ENCODE results near the gene XAB2.
"Not testable (repeated sequence)": the region's sequence is repeated elsewhere in the genome, so short reads cannot be mapped to it uniquely, and the experiment has no call there.

Gene XAB2

GRCh38 chr19:7648265-7649014 lies 19.1 kb upstream of the XAB2 start:
- DNase-seq: no peak

GRCh38 chr19:7647156-7647555 lies 17.8 kb upstream of the XAB2 start:
- no peak for DNase-seq

GRCh38 chr19:7646426-7646700 lies 17.0 kb upstream of the XAB2 start:
- DNase-seq: no peak

- DNase-seq: no peak
Measured at GRCh38 chr19:7645656-7646425, 16.5 kb upstream of the XAB2 start.

GRCh38 chr19:7645163-7645562 lies 15.8 kb upstream of the XAB2 start:
- peak in 1 of 14 donors; percentile 14 for DNase-seq

GRCh38 chr19:7644550-7644877 lies 15.2 kb upstream of the XAB2 start:
- DNase-seq: no peak

GRCh38 chr19:7643629-7644549 lies 14.5 kb upstream of the XAB2 start:
- not testable (repeated sequence) for DNase-seq

GRCh38 chr19:7643031-7643415 lies 13.7 kb upstream of the XAB2 start:
- no peak for DNase-seq

- DNase-seq: no peak
Measured at GRCh38 chr19:7642295-7643030, 13.1 kb upstream of the XAB2 start.

GRCh38 chr19:7641290-7642276 lies 12.2 kb upstream of the XAB2 start:
- no peak for DNase-seq

- no peak for DNase-seq
Measured at GRCh38 chr19:7640803-7641202, 11.5 kb upstream of the XAB2 start.

- no peak for DNase-seq
Measured at GRCh38 chr19:7639863-7640348, 10.6 kb upstream of the XAB2 start.

- DNase-seq: no peak
Measured at GRCh38 chr19:7638802-7639465, 9.6 kb upstream of the XAB2 start.

GRCh38 chr19:7637374-7638256 lies 8.3 kb upstream of the XAB2 start:
- DNase-seq: peak in 1 of 14 donors; percentile 13

GRCh38 chr19:7636691-7637373 lies 7.5 kb upstream of the XAB2 start, which contains the start of gene STXBP2:
Gene STXBP2 (plus strand): TSS chr19:7637110. CDS start chr19:7637150, 40 bp downstream.
- peak in 5 of 14 donors; percentile 9 to 22 (median 13) for DNase-seq

- DNase-seq: no peak
Measured at GRCh38 chr19:7636317-7636690, 7.0 kb upstream of the XAB2 start.

GRCh38 chr19:7635670-7636069 lies 6.3 kb upstream of the XAB2 start:
- no peak for DNase-seq

GRCh38 chr19:7633698-7634097 lies 4.4 kb upstream of the XAB2 start, which contains the start of gene PCP2:
Gene PCP2 (minus strand): TSS chr19:7633719. CDS start chr19:7633457, 262 bp downstream.
- DNase-seq: no peak

All from C1 segment of cervical spinal cord (tissue), 14 donors.